H1 (cell line): Measurements from ENCODE around the gene OR1K1. TPM values are rescaled to one million over a fixed set of nuclear protein-coding genes. Genes with fewer than 3 reads are reported as not detected.

Experiments used
- CTCF ChIA-PET: fragments of 300-600 bp; sonication (Branson Sonifier 250); formaldehyde crosslinking; loops from one replicate; lab custom pipeline; 2021; ENCODE audit not compliant: partially characterized antibody; lab: Charles Lee
- POLR2A ChIA-PET: fragments of 300-600 bp; sonication (Branson Sonifier 250); formaldehyde crosslinking; loops from one replicate; lab custom pipeline; 2021; ENCODE audit warnings: inconsistent platforms; ENCODE audit not compliant: partially characterized antibody; lab: Charles Lee
- DNase-seq, 2 experiments: peaks; one replicate each; pipeline versions ENCODE4 v3.0.0 to v3.0.0-alpha.2; 2010 to 2022; ENCODE audit warnings: low spot score in 2 of 2, low read depth in 1 of 2, mixed read lengths in 1 of 2
- FAIRE-seq: peaks from 2 replicates; lab custom pipeline; 2011; peaks lifted over from hg19 to GRCh38; lab: Jason Lieb, UNC
- H2AFZ ChIP-seq: 2 replicates; pipeline ENCODE4 v1.8.1; 2012; ENCODE audit warnings: low read length, inconsistent platforms
- H2AK5ac ChIP-seq: 2 replicates; pipeline ENCODE4 v1.6.1; 2013; ENCODE audit warnings: low read depth, low read length
- H2BK120ac ChIP-seq: replicated peaks from 2 replicates; pipeline ENCODE3; 2013; ENCODE audit warnings: low read depth, low read length, inconsistent platforms
- H2BK12ac ChIP-seq: 2 replicates; pipeline ENCODE4 v1.6.1; 2013; ENCODE audit warnings: low read depth, low read length
- H2BK15ac ChIP-seq: 2 replicates; pipeline ENCODE4 v1.6.1; 2013; ENCODE audit warnings: low read length
- H2BK20ac ChIP-seq: 2 replicates; pipeline ENCODE4 v1.6.1; 2013; ENCODE audit warnings: low read length
- H2BK5ac ChIP-seq: 2 replicates; pipeline ENCODE4 v1.6.1; 2013; ENCODE audit warnings: low read depth, low read length
- H3K14ac ChIP-seq: 2 replicates; pipeline ENCODE4 v1.6.1; 2013; ENCODE audit warnings: inconsistent platforms; ENCODE audit not compliant: insufficient read length
- H3K18ac ChIP-seq: 2 replicates; pipeline ENCODE4 v1.6.1; 2013; ENCODE audit warnings: low read length; ENCODE audit errors: extremely low read depth
- H3K23ac ChIP-seq: 2 replicates; pipeline ENCODE4 v1.6.1; 2013; ENCODE audit warnings: inconsistent platforms; ENCODE audit not compliant: insufficient read length
- H3K23me2 ChIP-seq: 2 replicates; pipeline ENCODE4 v1.6.1; 2013; ENCODE audit warnings: low read depth, low read length
- H3K27ac ChIP-seq: 2 replicates; pipeline ENCODE4 v1.6.1; 2011; ENCODE audit warnings: low read depth, low read length, inconsistent platforms
- H3K27me3 ChIP-seq, 4 experiments: replicated peaks in 1 of 4; 1 replicate in 1 of 4; 2 replicates in 3 of 4; pipeline versions ENCODE4 v1.6.1 to v1.8.1; 2011 to 2013; ENCODE audit warnings: low read length in 3 of 4, mild to moderate bottlenecking in 3 of 4, inconsistent platforms in 2 of 4, mixed read lengths in 2 of 4, moderate library complexity in 1 of 4; ENCODE audit not compliant: control insufficient read depth in 3 of 4, insufficient read depth in 3 of 4; ENCODE audit errors: extremely low read depth in 1 of 4
- H3K36me3 ChIP-seq, 4 experiments: 2 replicates each; pipeline versions ENCODE4 v1.6.1 to v1.8.1; 2011 to 2013; ENCODE audit warnings: mild to moderate bottlenecking in 4 of 4, low read length in 3 of 4, moderate library complexity in 2 of 4, control low read depth in 1 of 4, inconsistent platforms in 1 of 4; ENCODE audit not compliant: insufficient read depth in 4 of 4, control insufficient read depth in 2 of 4
- H3K4ac ChIP-seq: replicated peaks from 2 replicates; pipeline ENCODE3; 2013; ENCODE audit warnings: low read length, low read depth, mixed read lengths, inconsistent platforms; ENCODE audit not compliant: insufficient read length
- H3K4me1 ChIP-seq, 4 experiments: replicated peaks in 1 of 4; 1 replicate in 1 of 4; 2 replicates in 3 of 4; pipeline versions ENCODE4 v1.6.1 to v1.8.1; 2011 to 2013; ENCODE audit warnings: low read length in 3 of 4, inconsistent platforms in 2 of 4, mixed read lengths in 1 of 4; ENCODE audit not compliant: insufficient read depth in 4 of 4, control insufficient read depth in 3 of 4
- H3K4me2 ChIP-seq, 2 experiments: 2 replicates each; pipeline versions ENCODE4 v1.6.1 to v1.8.1; 2011 to 2013; ENCODE audit warnings: low read depth in 2 of 2, low read length in 2 of 2, control low read depth in 1 of 2, inconsistent platforms in 1 of 2, mild to moderate bottlenecking in 1 of 2; ENCODE audit not compliant: insufficient read depth in 1 of 2
- H3K4me3 ChIP-seq, 4 experiments: fragments of 200-600, 300-600 bp in 1 of 4; sonication (generic), shearing (Covaris generic), sonication (Bioruptor Twin) in 1 of 4; 2 replicates each; pipeline versions ENCODE4 v1.5.1 to v1.8.1; 2011 to 2016; ENCODE audit warnings: low read length in 4 of 4, low read depth in 3 of 4, control low read depth in 2 of 4, inconsistent platforms in 2 of 4, mild to moderate bottlenecking in 2 of 4, mixed read lengths in 1 of 4, moderate library complexity in 1 of 4; ENCODE audit not compliant: insufficient read depth in 2 of 4; ENCODE audit errors: extremely low read depth in 1 of 4
- H3K56ac ChIP-seq: replicated peaks from 2 replicates; pipeline ENCODE3; 2013; ENCODE audit warnings: low read depth, mild to moderate bottlenecking, mixed read lengths, low read length, inconsistent platforms; ENCODE audit not compliant: insufficient read length
- H3K79me1 ChIP-seq: 2 replicates; pipeline ENCODE4 v1.6.1; 2013; ENCODE audit warnings: low read depth, low read length, control low read depth
- H3K79me2 ChIP-seq, 2 experiments: 2 replicates each; pipeline versions ENCODE4 v1.6.1 to v1.8.1; 2012 to 2013; ENCODE audit warnings: low read length in 2 of 2, mild to moderate bottlenecking in 2 of 2, inconsistent platforms in 1 of 2; ENCODE audit not compliant: insufficient read depth in 2 of 2, control insufficient read depth in 1 of 2
- H3K9ac ChIP-seq, 4 experiments: replicated peaks in 1 of 4; 1 replicate in 1 of 4; 2 replicates in 3 of 4; pipeline versions ENCODE4 v1.6.1 to v1.8.1; 2011 to 2013; ENCODE audit warnings: low read depth in 3 of 4, low read length in 3 of 4, control low read depth in 2 of 4, mild to moderate bottlenecking in 2 of 4, moderate library complexity in 2 of 4, inconsistent platforms in 1 of 4; ENCODE audit errors: extremely low read depth in 1 of 4
- H3K9me3 ChIP-seq, 2 experiments: 2 replicates each; pipeline versions ENCODE4 v1.6.1 to v1.8.1; 2012 to 2013; ENCODE audit warnings: mild to moderate bottlenecking in 2 of 2, moderate library complexity in 2 of 2, control low read depth in 1 of 2, inconsistent platforms in 1 of 2, low read depth in 1 of 2, low read length in 1 of 2, mixed read lengths in 1 of 2; ENCODE audit not compliant: insufficient read depth in 2 of 2
- H4K20me1 ChIP-seq, 2 experiments: replicated peaks in 1 of 2; 2 replicates each; pipeline versions ENCODE3 to v1.8.1; 2011 to 2013; ENCODE audit warnings: inconsistent platforms in 2 of 2, low read length in 2 of 2, mild to moderate bottlenecking in 1 of 2; ENCODE audit not compliant: insufficient read depth in 2 of 2, control insufficient read depth in 1 of 2
- H4K5ac ChIP-seq: 2 replicates; pipeline ENCODE4 v1.6.1; 2013; ENCODE audit warnings: low read length, low read depth, mixed read lengths, inconsistent platforms; ENCODE audit not compliant: insufficient read length
- H4K8ac ChIP-seq: 2 replicates; pipeline ENCODE4 v1.8.0; 2013; ENCODE audit warnings: mild to moderate bottlenecking, moderate library complexity, low read length, inconsistent platforms; ENCODE audit not compliant: insufficient read depth; ENCODE audit errors: extremely low read depth
- H4K91ac ChIP-seq: replicated peaks from 2 replicates; pipeline ENCODE3; 2013; ENCODE audit warnings: low read length, mixed read lengths, inconsistent platforms; ENCODE audit not compliant: insufficient read length
- BRCA1 ChIP-seq: IDR thresholded peaks from 2 replicates; pipeline ENCODE4 v1.6.1; 2012; ENCODE audit warnings: low read depth, low read length, improper control_type of control experiment
- CBX8 ChIP-seq: fragments of 300-800, 300-1000 bp; sonication (generic); IDR thresholded peaks from 2 replicates; pipeline ENCODE4 v1.7.1; 2016; ENCODE audit warnings: low read depth, low read length, borderline replicate concordance
- CTBP2 ChIP-seq: IDR thresholded peaks from 2 replicates; pipeline ENCODE4 v1.7.0; 2011; ENCODE audit warnings: borderline replicate concordance, mild to moderate bottlenecking, moderate library complexity, mixed read lengths, low read length; ENCODE audit not compliant: insufficient read depth, insufficient read length
- RXRA ChIP-seq: IDR thresholded peaks from 2 replicates; pipeline ENCODE4 v1.6.1; 2011; ENCODE audit warnings: low read depth, mild to moderate bottlenecking, low read length, moderate library complexity; ENCODE audit not compliant: insufficient read depth
- SAP30 ChIP-seq: fragments of 300-600 bp; sonication (generic); IDR thresholded peaks from 2 replicates; pipeline ENCODE4 v1.7.1; 2012; ENCODE audit warnings: low read length, moderate library complexity, mild to moderate bottlenecking, inconsistent platforms; ENCODE audit not compliant: insufficient read depth, insufficient replicate concordance
- SP4 ChIP-seq: IDR thresholded peaks from 2 replicates; pipeline ENCODE4 v1.6.1; 2012; ENCODE audit warnings: low read length, inconsistent platforms
- TBP ChIP-seq: IDR thresholded peaks from 2 replicates; pipeline ENCODE4 v1.6.1; 2011; ENCODE audit warnings: low read depth, low read length, improper control_type of control experiment
- TCF12 ChIP-seq: IDR thresholded peaks from 2 replicates; pipeline ENCODE4 v1.6.1; 2011; ENCODE audit warnings: low read depth, mild to moderate bottlenecking, low read length
- ZNF274 ChIP-seq: IDR thresholded peaks from 2 replicates; pipeline ENCODE4 v1.7.0; 2012; ENCODE audit warnings: low read length, borderline replicate concordance; ENCODE audit errors: extremely low read depth
- WGBS, 2 experiments: shearing (Covaris generic) in 1 of 2; methylation state at CpG; one replicate each; pipeline versions ENCODE4 v1.1.6 to v1.1.7; 2013 to 2015; ENCODE audit warnings: low lambda C conversion rate in 2 of 2, mixed read lengths in 2 of 2, inconsistent platforms in 1 of 2, low coverage in 1 of 2, missing lambda C conversion rate in 1 of 2; ENCODE audit not compliant: insufficient replicate concordance in 2 of 2, insufficient coverage in 1 of 2, insufficient read length in 1 of 2; ENCODE audit errors: extremely low coverage in 1 of 2, missing lambda C conversion rate in 1 of 2; 5-methylcytosine and 5-hydroxymethylcytosine counted together
- polyA plus RNA-seq, 7 experiments: library from polyadenylated mRNA; depleted of rRNA in 3 of 7; stranded (reverse) in 5 of 7; unstranded in 2 of 7; fragments of >200 nt in 5 of 7; fragments of 200-250 nt in 2 of 7; gene quantifications; 1 replicate in 5 of 7; 2 replicates in 1 of 7; 4 replicates in 1 of 7; pipeline versions ENCODE4 v1.2.1 to v1.2.3, GENCODE V29; 2011 to 2013; ENCODE audit warnings: missing spikeins in 2 of 7, mixed read lengths in 2 of 7
- total RNA-seq: library from RNA; stranded (reverse); fragmentation: NEBNext Ultra II Directional; extraction: Animal tissue kit (Norgen Biotek cat#: 25700); gene quantifications from 2 replicates; pipeline ENCODE4 v1.2.1, GENCODE V29; 2021

Gene OR1K1
- total and polyA plus RNA-seq, 2 of the 8 experiments (the other 6 are each of a cell fraction or from before 2014, with no cell fraction given): not detected

DNA sequence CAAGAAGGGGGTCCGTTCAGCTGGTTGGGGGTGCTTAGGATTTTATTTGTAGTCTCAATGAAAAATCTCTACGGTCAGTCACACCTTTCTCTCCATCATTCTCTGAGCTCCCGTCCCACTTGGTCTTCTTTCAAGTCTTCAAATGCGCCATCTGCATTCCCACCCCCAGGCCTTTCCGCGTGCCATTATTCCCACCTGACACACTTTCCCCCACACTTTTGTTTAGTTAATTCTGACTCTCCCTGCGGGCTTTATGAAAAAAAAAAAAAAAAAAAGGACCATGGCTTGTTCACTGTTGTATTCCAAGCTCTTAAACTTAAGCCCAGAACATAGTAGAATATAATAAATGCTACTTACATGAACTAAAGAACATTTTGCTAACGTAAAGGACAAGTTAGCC, 22.9 kb upstream of the OR1K1 start:
- FAIRE-seq (no peak), DNase-seq (no peak)
- Histone ChIP-seq H2BK20ac (no peak overlapping the region), H2BK120ac (no peak overlapping the region), H3K4me3 (no peak overlapping the region), H3K4ac (no peak overlapping the region), H3K18ac (no peak overlapping the region), H3K9me3 (peaks cover 40 to 44% of the 10 kb centered on the region in 2 experiments), H4K8ac (no peak overlapping the region), H3K36me3 (no peaks in the 10 kb centered on the region), H3K56ac (no peak overlapping the region), H2AFZ (no peak overlapping the region), H2BK12ac (no peak overlapping the region), H3K23me2 (no peaks in the 10 kb centered on the region), H2BK15ac (no peak overlapping the region), H4K91ac (no peak overlapping the region), H4K20me1 (no peaks in the 10 kb centered on the region), H3K4me2 (no peak overlapping the region), H2AK5ac (no peak overlapping the region), H2BK5ac (no peak overlapping the region), H3K4me1 (no peaks in the 10 kb centered on the region), H3K27me3 (no peaks in the 10 kb centered on the region), H3K79me1 (no peaks in the 10 kb centered on the region), H3K27ac (no peak overlapping the region), H4K5ac (no peak overlapping the region), H3K9ac (no peak overlapping the region), H3K79me2 (no peaks in the 10 kb centered on the region), H3K14ac (no peak overlapping the region), H3K23ac (no peak overlapping the region)
- no peak for TF ChIP-seq CTBP2
- TF ChIP-seq CBX8: no peak
- no peak for TF ChIP-seq TBP
- TF ChIP-seq TCF12: no peak
- no peak for TF ChIP-seq RXRA
- TF ChIP-seq ZNF274: no peak
- no peak for TF ChIP-seq SP4
- no peak for TF ChIP-seq BRCA1
- TF ChIP-seq SAP30: no peak
- ChIA-PET CTCF (no interaction called here), POLR2A (no interaction called here)
- WGBS, 2 experiments: 82% methylated on average over 8 of the region's 8 CpGs; no CpG with 5 or more reads in 1 of the 2 experiments
